ENCODE data around the gene HMG20B. TPM values are rescaled to one million over a fixed set of nuclear protein-coding genes. Genes with fewer than 3 reads are reported as not detected.

Gene HMG20B
- total RNA-seq, 2 experiments from 2014 or later: 63.3 to 65.9 TPM

DNA sequence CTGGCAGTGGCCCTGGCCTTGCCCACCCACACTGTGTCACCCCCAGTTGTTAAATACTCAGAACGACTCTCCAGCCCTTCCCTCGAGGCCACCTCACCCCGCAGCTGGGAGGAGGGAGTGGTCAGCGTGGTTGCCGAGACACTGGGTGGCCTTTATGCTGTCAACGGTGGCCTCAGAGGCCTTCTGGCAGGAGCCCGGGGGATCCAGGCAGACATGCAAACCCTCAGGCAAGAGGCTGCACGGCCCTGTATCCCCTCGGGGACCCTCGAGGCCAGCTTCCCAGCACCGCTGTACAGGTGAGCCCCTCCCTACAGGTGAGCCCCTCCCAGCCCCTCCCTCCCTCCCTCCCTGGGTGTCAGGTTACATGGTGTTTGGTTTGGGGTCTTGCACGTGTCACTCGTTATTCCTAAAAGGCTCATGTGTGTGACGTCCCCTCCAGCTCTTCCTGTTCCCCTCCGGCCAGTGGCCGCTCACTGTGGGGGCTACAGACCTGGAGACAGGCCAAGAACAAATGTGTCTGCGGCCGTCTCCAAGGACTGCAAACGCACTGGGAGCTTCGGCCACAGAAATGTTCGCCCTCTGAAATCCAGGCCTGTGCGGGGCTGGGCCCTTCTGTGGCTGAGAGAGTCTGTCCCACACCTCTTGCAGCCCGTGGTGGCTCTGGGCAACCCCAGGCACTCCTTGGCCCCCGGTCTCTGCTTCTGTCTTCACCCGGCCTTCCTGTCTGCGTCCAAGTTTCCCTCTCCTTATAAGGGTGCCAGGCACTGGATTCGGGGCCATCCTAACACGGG lies 33.6 kb upstream of the HMG20B start, which contains the start of gene TEKTIP1:
Gene TEKTIP1 (plus strand): TSS at position 210 of the 791 bp plus-strand sequence. CDS start 4 bp downstream, at position 214.
- no peaks in the 10 kb centered on the region for H3K4me1 Mint-ChIP-seq (ENCODE audit: low read depth)
- H3K36me3 Mint-ChIP-seq (ENCODE audit: low read depth): peaks cover 13% of the 10 kb centered on the region
- H3K27me3 Mint-ChIP-seq (ENCODE audit: low read depth): no peaks in the 10 kb centered on the region
- H3K4me3 Mint-ChIP-seq: no peak within 1 kb of the TSS
- DNase-seq: no peak
- intact Hi-C loops (cut with micrococcal nuclease): no loop called here
- H3K9me3 Mint-ChIP-seq: no peaks in the 10 kb centered on the region
- no peak within 1 kb of the TSS for H3K27ac Mint-ChIP-seq
- CTCF ChIA-PET: interaction anchor here (1.0 kb wide), 1 partner anchor 80 kb away, joined by 3 read pairs; no protein-coding TSS in a partner anchor

DNA sequence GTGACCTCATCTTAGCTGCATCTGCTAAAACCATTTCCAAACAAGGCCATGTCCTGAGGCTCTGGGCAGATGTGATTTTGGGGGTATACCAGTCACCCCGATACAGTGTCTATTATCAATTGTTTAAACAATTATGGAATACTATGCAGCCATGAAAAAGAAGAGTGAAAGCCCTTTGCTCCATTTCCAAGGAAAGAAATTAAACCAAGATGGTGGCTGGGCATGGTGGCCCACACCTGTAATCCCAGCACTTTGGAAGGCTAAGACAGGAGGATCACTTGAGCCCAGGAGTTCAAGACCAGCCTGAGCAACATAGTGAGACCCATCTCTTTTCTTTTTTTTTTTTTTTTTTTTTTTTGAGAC lies 33.0 kb upstream of the HMG20B start:
- Mint-ChIP-seq H3K27me3 (ENCODE audit: low read depth) (no peaks in the 10 kb centered on the region), H3K4me1 (ENCODE audit: low read depth) (no peaks in the 10 kb centered on the region), H3K4me3 (no peak overlapping the region), H3K36me3 (ENCODE audit: low read depth) (peaks cover 13% of the 10 kb centered on the region), H3K9me3 (no peaks in the 10 kb centered on the region), H3K27ac (no peak overlapping the region)
- intact Hi-C loops (cut with micrococcal nuclease): no loop called here
- DNase-seq: no peak
- CTCF ChIA-PET: interaction anchor here (1.0 kb wide), 1 partner anchor 79 kb away, joined by 3 read pairs; no protein-coding TSS in a partner anchor

DNA sequence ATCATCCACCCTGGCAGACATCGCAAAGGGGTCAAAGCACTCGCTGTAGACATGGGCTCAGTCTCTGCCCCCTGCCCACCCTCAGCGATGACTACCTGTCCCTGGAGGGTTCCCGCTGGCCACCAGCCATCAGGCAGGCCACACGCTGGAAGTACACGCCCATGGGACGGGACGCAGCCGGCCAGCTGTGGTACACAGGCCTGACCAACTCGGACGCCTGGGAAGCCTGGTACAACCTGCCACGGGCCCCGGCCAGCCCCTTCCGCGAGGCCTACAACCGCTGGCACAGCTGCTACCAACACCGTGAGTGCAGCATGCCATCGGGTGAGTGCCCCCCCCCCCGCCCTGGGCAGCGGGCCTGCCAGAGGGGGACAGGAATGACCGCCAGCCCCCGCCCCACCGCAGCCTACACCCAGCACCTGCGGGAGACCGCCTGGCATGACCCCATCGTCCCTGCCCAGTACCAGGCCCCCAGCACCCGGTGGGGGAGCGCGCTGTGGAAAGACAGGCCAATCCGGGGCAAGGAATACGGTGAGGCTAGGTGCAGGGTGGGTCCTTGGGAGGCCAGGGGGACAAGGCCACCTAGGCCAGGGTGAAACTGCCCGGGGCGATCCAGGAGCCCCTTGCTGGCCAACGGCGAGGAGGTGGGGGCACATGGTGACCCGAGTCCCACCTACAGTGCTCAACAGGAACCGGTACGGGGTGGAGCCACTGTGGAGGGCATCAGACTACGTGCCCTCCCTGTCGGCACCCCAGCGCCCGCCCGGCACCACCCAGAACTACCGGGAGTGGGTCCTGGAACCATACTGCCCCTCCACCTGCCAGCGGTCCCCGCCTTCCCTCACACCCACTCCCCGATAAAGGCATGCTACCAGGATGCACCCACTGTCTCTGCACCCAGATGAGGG lies 29.3 kb upstream of the HMG20B start:
- no peak overlapping the region for H3K27ac Mint-ChIP-seq
- intact Hi-C loops (cut with micrococcal nuclease): no loop called here
- DNase-seq: no peak
- H3K9me3 Mint-ChIP-seq: no peaks in the 10 kb centered on the region
- peaks cover 10% of the 10 kb centered on the region for H3K4me1 Mint-ChIP-seq (ENCODE audit: low read depth)
- H3K36me3 Mint-ChIP-seq (ENCODE audit: low read depth): peaks cover 14% of the 10 kb centered on the region
- no peaks in the 10 kb centered on the region for H3K27me3 Mint-ChIP-seq (ENCODE audit: low read depth)
- H3K4me3 Mint-ChIP-seq: no peak overlapping the region
- CTCF ChIA-PET: no interaction called here

DNA sequence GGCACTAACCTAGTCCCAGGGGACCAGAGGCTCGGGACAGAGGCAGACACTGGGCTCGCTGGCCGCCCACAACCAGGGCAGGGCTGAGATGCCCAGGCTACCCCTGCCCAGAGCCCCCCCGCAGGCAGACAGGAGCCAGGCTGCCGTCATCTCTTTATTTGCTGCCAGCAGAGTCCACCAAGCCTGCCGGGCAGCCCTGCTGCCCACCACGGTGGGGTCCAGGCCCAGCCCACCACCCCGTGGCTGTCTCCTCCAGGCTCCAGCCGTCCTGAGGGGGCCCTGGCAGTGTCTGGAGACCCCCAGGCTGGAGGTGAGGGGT lies 28.7 kb upstream of the HMG20B start:
- CTCF ChIA-PET: interaction anchor here (1.8 to 3.0 kb wide), 2 partner anchors 12 to 17 kb away, joined by 9 to 32 read pairs; partner anchors contain the start of gene MFSD12

DNA sequence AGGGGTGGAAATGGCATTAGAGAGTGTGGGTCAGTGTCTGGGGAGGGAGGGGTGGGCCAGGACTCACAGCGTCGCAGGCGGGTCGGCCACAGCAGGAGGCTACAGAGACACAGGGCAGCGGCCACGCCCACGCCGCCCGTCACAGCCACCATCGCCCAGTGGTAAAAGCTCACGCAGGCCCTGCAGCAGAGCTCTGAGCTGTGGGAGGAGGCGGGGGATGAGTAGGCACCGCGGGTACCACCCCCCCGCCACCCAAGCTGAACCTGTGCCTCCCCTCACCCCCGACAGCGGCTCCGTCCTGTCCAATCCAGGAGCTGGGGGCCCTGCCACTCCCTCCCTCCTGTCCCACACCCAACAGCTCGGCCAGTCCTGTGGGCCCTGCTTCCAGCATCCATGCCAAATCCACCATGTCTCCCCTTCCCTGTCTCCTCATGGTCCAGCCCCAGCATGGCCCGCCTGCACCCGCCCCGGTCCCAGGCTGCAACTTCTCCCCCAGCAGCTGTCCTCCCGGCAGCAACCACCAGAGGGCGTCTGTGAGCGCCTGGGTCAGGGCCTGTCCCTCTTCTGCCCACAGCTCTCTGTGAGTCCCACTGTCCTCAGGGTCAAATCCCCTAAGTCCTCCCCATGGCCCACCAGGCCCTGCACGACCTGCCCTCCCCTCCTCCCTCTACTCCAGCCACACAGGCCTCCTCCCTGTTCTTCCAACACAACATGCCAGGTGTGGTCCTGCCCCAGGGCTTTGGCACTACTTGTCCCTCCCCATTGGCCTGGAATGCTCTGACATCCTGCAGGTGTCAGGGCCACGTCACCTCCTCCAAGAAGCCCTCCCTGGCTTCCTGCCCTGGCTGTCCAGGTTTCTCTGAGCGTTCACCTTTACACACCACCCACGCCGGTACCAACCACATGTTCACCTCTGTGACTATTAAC lies 27.7 kb upstream of the HMG20B start:
- peaks cover 10% of the 10 kb centered on the region for H3K4me1 Mint-ChIP-seq (ENCODE audit: low read depth)
- intact Hi-C loops (cut with micrococcal nuclease): loop anchor here (1.0 kb wide), 1 partner anchor 161 kb away; no protein-coding TSS in a partner anchor
- peak overlapping the region; percentile 62 for H3K27ac Mint-ChIP-seq
- no peak overlapping the region for H3K4me3 Mint-ChIP-seq
- peak; percentile 88 for DNase-seq
- H3K27me3 Mint-ChIP-seq (ENCODE audit: low read depth): no peaks in the 10 kb centered on the region
- H3K36me3 Mint-ChIP-seq (ENCODE audit: low read depth): peaks cover 6% of the 10 kb centered on the region
- CTCF ChIA-PET: interaction anchor here (0.5 to 3.0 kb wide), 11 partner anchors 11 to 109 kb away, joined by 3 to 32 read pairs (median 4); partner anchors contain the start of genes GIPC3 and MFSD12
- no peaks in the 10 kb centered on the region for H3K9me3 Mint-ChIP-seq

More for the DNA sequence above, 28.7 kb upstream of the HMG20B start:
- H3K27me3 Mint-ChIP-seq (ENCODE audit: low read depth): no peaks in the 10 kb centered on the region
- no peak for DNase-seq
- no peak overlapping the region for H3K27ac Mint-ChIP-seq
- intact Hi-C loops (cut with micrococcal nuclease): no loop called here
- H3K4me1 Mint-ChIP-seq (ENCODE audit: low read depth): peaks cover 10% of the 10 kb centered on the region
- H3K36me3 Mint-ChIP-seq (ENCODE audit: low read depth): peaks cover 11% of the 10 kb centered on the region
- no peak overlapping the region for H3K4me3 Mint-ChIP-seq
- H3K9me3 Mint-ChIP-seq: no peaks in the 10 kb centered on the region

DNA sequence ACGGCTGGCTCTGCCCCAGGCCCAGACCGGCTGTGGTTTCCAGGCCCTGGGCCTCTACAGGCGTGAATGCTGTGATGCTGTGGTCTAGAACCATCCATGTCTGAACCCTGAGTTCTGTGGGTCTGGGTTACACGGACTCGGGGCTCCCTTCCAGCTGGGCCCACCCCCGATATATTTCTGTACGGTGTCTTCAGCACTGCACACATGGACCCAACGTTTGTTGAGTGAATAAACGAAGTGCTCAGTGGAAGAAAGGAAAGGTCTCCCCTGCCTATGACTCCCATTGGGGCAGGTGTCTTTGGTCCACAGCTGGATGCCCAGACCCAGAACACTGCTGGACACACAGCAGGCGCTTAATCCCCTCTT lies 27.1 kb upstream of the HMG20B start:
- Mint-ChIP-seq H3K9me3 (no peaks in the 10 kb centered on the region), H3K27me3 (ENCODE audit: low read depth) (no peaks in the 10 kb centered on the region), H3K4me1 (ENCODE audit: low read depth) (peaks cover 10% of the 10 kb centered on the region), H3K36me3 (ENCODE audit: low read depth) (peaks cover 6% of the 10 kb centered on the region), H3K4me3 (no peak overlapping the region), H3K27ac (peak overlapping the region; percentile 62)
- intact Hi-C loops (cut with micrococcal nuclease): loop anchor here (1.0 to 2.0 kb wide), 2 partner anchors 73 to 161 kb away; no protein-coding TSS in a partner anchor
- CTCF ChIA-PET: interaction anchor here (0.5 to 3.0 kb wide), 8 partner anchors 10 to 109 kb away, joined by 3 to 32 read pairs (median 4); partner anchors contain the start of genes GIPC3 and MFSD12
- DNase-seq: no peak

DNA sequence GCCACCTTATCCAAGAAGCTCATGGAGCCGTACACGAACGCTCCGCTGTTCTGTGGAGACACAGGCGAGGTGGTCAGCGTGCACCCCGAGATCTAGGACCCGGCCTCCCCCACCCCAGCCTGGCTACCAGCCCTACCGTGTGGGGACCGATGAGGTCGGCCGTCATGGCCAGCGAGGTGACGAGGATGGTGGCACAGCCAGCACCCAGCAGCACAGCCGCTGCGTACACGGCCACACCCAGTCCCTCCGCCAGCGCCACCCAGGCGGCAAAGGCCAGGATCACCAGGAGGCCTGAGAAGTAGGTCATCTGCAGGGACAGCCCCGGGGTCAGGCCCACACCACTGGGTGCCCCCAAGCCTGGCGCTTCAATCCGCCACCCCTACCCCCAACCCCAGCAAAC lies 26.6 kb upstream of the HMG20B start:
- DNase-seq: no peak

DNA sequence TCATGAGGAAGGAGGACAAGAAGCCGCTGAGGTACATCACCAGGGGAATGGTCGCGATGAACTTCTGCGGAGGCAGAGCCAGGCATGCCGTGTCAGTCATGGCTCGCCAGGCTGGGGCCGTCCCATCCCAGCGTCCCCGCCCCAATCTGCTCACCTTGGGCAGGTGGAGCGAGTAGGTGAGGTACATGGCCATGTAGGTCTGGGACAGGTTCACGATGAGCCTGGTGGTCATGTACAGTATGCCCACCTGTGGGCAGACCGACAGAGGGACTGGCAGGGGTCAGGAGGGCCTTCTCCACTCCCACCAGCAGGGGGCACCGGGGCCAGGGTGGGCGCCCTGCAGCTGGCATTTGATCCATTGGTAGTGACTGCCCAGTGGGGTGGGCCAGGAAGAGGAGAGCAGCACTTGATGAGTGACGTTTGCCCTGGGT lies 25.4 kb upstream of the HMG20B start:
- intact Hi-C loops (cut with micrococcal nuclease): loop anchor here (2.0 kb wide), 1 partner anchor 71 kb away; no protein-coding TSS in a partner anchor
- peaks cover 8% of the 10 kb centered on the region for H3K36me3 Mint-ChIP-seq (ENCODE audit: low read depth)
- peak; percentile 36 for DNase-seq
- CTCF ChIA-PET: interaction anchor here (0.8 kb wide), 1 partner anchor 9 kb away, joined by 4 read pairs; no protein-coding TSS in a partner anchor
- H3K4me3 Mint-ChIP-seq: no peak overlapping the region
- H3K27ac Mint-ChIP-seq: no peak overlapping the region
- H3K4me1 Mint-ChIP-seq (ENCODE audit: low read depth): peaks cover 16% of the 10 kb centered on the region
- H3K9me3 Mint-ChIP-seq: no peaks in the 10 kb centered on the region
- H3K27me3 Mint-ChIP-seq (ENCODE audit: low read depth): no peaks in the 10 kb centered on the region

More for the DNA sequence above, 26.6 kb upstream of the HMG20B start:
- Mint-ChIP-seq H3K4me3 (no peak overlapping the region), H3K27ac (peak overlapping the region; percentile 62), H3K9me3 (no peaks in the 10 kb centered on the region), H3K4me1 (ENCODE audit: low read depth) (peaks cover 10% of the 10 kb centered on the region), H3K36me3 (ENCODE audit: low read depth) (peaks cover 8% of the 10 kb centered on the region), H3K27me3 (ENCODE audit: low read depth) (no peaks in the 10 kb centered on the region)
- intact Hi-C loops (cut with micrococcal nuclease): loop anchor here (2.0 kb wide), 1 partner anchor 73 kb away; no protein-coding TSS in a partner anchor
- CTCF ChIA-PET: interaction anchor here (0.7 to 3.0 kb wide), 7 partner anchors 10 to 154 kb away, joined by 3 to 32 read pairs (median 4); partner anchors contain the start of genes MFSD12 and PIP5K1C

DNA sequence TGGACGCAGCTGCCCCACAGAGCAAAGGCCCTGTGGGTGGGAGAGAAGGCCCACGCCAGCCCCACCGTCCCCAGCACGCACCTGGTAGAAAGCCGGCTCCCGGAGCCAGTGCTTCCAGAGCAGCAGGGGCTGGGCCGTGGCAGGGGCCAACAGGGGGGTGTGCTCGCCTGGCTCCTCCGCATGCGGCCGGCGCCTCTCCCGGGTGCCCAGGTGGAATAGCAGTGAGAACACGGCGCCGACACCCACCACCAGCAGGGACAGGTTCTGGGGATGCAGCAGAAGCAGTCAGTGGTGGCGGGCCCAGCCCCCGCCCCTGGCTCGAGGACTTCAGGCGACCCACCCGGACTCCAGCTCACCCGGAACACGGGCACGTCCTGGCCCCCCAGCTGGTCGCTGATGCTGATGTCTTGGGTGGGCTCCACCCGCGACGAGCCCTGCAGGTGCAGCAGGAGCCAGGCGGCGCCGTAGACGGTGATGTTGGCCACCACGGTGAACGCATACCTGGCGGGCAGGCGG lies 24.9 kb upstream of the HMG20B start:
- no peak overlapping the region for H3K27ac Mint-ChIP-seq
- intact Hi-C loops (cut with micrococcal nuclease): loop anchor here (2.0 kb wide), 1 partner anchor 71 kb away; no protein-coding TSS in a partner anchor
- H3K4me3 Mint-ChIP-seq: no peak overlapping the region
- H3K9me3 Mint-ChIP-seq: no peaks in the 10 kb centered on the region
- peaks cover 8% of the 10 kb centered on the region for H3K36me3 Mint-ChIP-seq (ENCODE audit: low read depth)
- CTCF ChIA-PET: interaction anchor here (0.8 kb wide), 1 partner anchor 9 kb away, joined by 4 read pairs; no protein-coding TSS in a partner anchor
- peaks cover 19% of the 10 kb centered on the region for H3K4me1 Mint-ChIP-seq (ENCODE audit: low read depth)
- no peaks in the 10 kb centered on the region for H3K27me3 Mint-ChIP-seq (ENCODE audit: low read depth)
- no peak for DNase-seq

DNA sequence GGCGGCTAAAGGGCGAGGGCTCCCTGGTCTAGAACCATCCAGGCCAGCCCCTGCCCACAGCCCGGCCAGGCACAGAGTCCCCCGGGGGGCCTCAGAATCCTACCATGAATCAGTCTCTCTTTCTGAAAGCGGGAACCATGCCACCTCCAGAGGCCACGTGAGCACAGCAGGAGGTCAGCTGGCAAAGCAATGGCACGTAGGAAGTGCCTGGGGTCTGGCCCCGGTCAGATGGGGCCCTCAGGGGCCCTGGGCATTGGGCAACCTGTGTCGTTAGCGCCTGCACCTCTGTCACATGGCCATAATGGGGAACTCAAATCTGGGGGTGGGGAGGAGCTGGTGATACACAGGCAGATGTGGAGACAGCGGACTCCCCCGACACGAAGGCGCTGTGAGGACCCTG lies 24.1 kb upstream of the HMG20B start:
- H3K27ac Mint-ChIP-seq: no peak overlapping the region
- H3K9me3 Mint-ChIP-seq: no peaks in the 10 kb centered on the region
- peaks cover 8% of the 10 kb centered on the region for H3K36me3 Mint-ChIP-seq (ENCODE audit: low read depth)
- intact Hi-C loops (cut with micrococcal nuclease): no loop called here
- H3K4me1 Mint-ChIP-seq (ENCODE audit: low read depth): peaks cover 23% of the 10 kb centered on the region
- CTCF ChIA-PET: interaction anchor here (0.6 to 1.5 kb wide), 4 partner anchors 12 to 326 kb away, joined by 3 to 5 read pairs (median 4); no protein-coding TSS in a partner anchor
- H3K27me3 Mint-ChIP-seq (ENCODE audit: low read depth): no peaks in the 10 kb centered on the region
- no peak overlapping the region for H3K4me3 Mint-ChIP-seq
- no peak for DNase-seq

DNA sequence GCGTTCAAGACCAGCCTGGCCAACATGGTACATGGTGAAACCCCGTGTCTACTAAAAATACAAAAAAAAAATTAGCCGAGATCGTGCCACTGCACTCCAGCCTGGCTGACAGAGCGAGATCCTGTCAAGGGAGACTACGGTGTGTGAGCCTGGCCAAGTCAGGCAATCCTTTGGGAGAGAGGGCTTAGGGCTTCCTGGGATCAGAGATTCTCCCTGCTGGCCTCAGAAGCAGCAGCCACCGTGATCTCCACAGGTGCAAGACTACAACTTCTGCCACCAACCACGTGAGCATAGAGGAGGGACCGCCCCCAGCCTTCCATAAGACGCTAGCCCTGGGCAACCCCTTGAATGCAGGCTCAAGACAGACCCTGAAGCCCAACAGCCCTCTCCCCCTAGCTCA lies 22.9 kb upstream of the HMG20B start:
- peaks cover 8% of the 10 kb centered on the region for H3K36me3 Mint-ChIP-seq (ENCODE audit: low read depth)
- DNase-seq: no peak
- CTCF ChIA-PET: no interaction called here
- intact Hi-C loops (cut with micrococcal nuclease): no loop called here
- H3K27ac Mint-ChIP-seq: no peak overlapping the region
- no peak overlapping the region for H3K4me3 Mint-ChIP-seq
- H3K4me1 Mint-ChIP-seq (ENCODE audit: low read depth): peaks cover 32% of the 10 kb centered on the region
- no peaks in the 10 kb centered on the region for H3K9me3 Mint-ChIP-seq
- no peaks in the 10 kb centered on the region for H3K27me3 Mint-ChIP-seq (ENCODE audit: low read depth)

All from activated naive CD4-positive, alpha-beta T cell treated with anti-CD3 and anti-CD28 coated beads for 36 hours (primary cell).